ENCODE measurements around the gene TMEM239.

The TMEM239 gene

DNA sequence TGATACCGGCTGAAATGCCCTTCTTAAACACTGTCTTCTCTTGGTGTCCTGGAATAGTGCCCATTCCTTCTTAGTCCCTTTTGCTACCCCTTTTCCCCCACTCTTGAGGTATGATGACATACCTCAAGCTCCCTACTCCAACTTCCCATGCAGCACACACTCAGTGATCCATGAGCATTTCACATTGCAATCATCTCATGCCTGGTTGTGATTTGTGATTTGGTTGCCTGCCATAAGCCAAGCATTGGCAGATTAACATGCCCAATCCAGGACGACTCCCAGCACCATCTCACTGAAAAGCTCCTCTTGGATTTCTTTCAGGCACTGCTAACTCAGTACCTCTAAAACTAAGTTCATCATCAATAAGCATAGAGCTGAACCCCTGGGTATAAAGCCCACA is 42.4 kb downstream of the TMEM239 start:
- no peak for TF ChIP-seq CTCF (IDR thresholded peaks at IDR 0.05; ENCODE audit: insufficient read depth, missing control alignments)
- DNase-seq (ENCODE audit: insufficient read length, low spot score): no peak
- FAIRE-seq: no peak

GRCh38 chr20:2859330-2860121 is 43.4 kb downstream of the TMEM239 start:
- FAIRE-seq: no peak
- DNase-seq (ENCODE audit: insufficient read length, low spot score): no peak
- TF ChIP-seq CTCF (IDR thresholded peaks at IDR 0.05; ENCODE audit: insufficient read depth, missing control alignments): no peak

DNA sequence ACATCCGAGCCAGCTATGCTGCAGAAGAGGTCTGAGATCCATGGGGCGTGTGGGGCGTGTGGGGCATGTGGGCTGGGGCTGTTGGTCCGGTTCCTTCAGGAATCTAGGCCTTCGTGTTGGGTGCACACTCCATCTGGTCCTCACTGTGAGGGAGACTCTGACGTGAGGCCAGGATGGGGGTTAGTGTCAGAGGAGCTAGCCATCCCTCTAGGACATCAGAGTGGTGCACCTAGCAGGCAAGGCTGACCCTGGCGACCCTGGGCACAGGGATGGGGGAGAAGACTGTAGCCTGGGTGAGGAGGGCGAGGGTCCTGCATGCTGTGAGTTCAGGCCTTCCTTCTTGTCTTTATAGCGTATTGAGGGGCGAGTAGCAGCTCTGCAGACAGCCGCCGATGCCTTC is 48.5 kb downstream of the TMEM239 start:
- no peak for TF ChIP-seq CTCF (IDR thresholded peaks at IDR 0.05; ENCODE audit: insufficient read depth, missing control alignments)
- DNase-seq (ENCODE audit: insufficient read length, low spot score) (no peak), FAIRE-seq (no peak)

DNA sequence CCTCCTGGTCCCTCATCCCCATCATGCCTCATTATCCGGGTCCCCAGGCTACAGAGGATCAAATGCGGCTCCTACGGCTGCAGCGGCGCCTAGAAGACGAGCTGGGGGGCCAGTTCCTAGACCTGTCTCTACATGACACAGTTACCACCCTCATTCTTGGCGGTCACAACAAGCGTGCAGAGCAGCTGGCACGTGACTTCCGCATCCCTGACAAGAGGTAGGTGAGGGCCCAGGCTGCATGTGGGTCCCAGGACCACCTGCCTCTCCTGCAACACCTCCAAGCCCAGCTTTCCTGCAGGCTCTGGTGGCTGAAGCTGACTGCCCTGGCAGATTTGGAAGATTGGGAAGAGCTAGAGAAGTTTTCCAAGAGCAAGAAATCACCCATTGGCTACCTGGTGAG is 48.9 kb downstream of the TMEM239 start:
- FAIRE-seq (no peak), DNase-seq (ENCODE audit: insufficient read length, low spot score) (no peak)
- no peak for TF ChIP-seq CTCF (IDR thresholded peaks at IDR 0.05; ENCODE audit: insufficient read depth, missing control alignments)

- no peak for DNase-seq (ENCODE audit: insufficient read length, low spot score)
- no peak for TF ChIP-seq CTCF (IDR thresholded peaks at IDR 0.05; ENCODE audit: insufficient read depth, missing control alignments)
- FAIRE-seq: no peak
These were observed 49.5 kb downstream of the TMEM239 start for GRCh38 chr20:2865630-2866029.

DNA sequence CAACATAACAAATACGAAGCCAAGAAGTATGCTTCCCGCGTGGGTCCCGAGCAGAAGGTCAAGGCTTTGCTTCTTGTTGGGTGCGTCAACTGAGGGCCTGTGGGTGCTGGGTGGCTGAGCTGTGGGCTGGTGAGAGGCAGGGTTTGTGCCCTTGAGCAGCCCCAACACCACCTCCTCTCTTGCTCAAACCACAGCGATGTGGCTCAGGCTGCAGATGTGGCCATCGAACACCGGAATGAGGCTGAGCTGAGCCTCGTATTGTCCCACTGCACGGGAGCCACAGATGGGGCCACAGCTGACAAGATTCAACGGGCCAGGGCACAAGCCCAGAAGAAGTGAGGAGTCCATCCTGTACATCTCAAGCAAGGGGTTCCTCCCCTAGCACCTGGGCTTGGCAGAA is 50.1 kb downstream of the TMEM239 start:
- FAIRE-seq: no peak
- DNase-seq (ENCODE audit: insufficient read length, low spot score): no peak
- TF ChIP-seq CTCF (IDR thresholded peaks at IDR 0.05; ENCODE audit: insufficient read depth, missing control alignments): no peak

DNA sequence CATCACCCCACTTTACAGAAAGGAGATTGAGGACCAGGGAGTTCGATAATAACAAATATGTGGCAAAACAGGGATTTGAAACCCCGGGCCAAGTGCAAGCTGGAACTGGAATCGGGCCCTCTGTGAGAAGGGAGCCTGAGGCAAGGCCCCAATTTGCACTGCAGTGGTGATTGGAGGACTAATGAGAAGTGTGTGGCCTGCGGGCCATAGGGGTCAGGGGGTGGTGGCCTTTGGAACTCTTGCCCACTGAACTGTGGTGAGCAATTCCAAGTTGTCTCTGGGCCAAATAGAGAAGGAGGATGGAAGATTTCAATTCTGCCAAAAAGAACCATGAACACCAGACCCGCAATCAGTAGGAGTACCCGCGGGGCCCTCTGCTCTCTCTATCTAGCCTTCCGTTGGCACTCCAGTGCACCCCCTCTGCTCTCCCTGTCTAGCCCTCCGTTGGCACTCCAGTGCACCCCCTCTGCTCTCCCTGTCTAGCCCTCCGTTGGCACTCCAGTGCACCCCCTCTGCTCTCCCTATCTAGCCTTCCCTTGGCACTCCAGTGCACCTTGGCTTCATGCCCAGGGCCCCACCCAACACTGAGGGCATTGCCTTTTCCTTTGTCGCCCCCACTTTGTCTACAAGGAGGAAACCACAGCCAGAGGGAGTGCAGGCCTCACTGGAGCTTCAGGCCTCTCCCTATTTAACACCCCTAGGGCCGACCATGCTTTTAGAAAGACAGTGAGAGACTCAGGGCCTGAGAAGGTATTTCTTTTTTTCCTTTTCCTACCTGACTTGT is 51.1 kb downstream of the TMEM239 start:
- FAIRE-seq (no peak), DNase-seq (ENCODE audit: insufficient read length, low spot score) (no peak)
- TF ChIP-seq CTCF (IDR thresholded peaks at IDR 0.05; ENCODE audit: insufficient read depth, missing control alignments): no peak
